GM21528 (cell line): ENCODE data around the gene ZIC5.

Experiments used
- ATAC-seq: cut with Tn5 transposase; IDR thresholded peaks from one replicate; pipeline ENCODE4 v1.9.1; 2021; ENCODE audit warnings: mild to moderate bottlenecking, moderate library complexity; ENCODE audit not compliant: unreplicated experiment, low FRiP score

Gene ZIC5

DNA sequence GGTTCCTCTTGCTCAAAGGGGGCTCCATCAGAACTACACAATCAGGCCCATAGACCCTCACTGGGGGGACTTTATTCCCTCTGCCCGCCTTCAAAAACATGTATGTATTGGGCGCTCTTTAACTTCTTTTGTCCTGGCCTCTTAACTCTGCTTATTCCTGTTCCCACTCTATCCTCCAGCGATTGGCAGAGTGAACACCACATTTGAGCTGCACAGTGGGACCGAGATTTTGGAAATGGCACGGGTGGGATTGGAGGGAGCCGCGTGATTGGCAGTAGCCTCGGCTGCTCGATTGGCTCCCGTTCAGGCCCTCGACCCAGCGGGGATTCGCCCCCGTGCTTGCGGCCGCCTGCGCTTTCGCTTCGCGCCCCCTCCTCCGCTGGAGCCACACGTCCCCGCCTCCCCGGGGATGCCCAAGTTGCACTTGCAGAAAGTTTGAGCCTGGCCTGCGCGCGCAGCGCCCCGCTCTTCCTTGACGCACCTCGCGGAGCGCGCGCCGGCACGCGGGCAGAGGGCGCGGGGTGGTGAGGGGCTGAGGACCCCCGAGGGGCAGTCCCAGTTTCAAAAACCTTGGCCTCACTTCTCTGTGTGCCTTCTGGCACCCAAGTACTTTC lies at the start of gene ZIC5:
Gene ZIC5, minus strand, starts transcription at position 192 of the 614 bp plus-strand sequence. Its CDS starts 164 bp downstream, at position 28.
- ATAC-seq: no peak

DNA sequence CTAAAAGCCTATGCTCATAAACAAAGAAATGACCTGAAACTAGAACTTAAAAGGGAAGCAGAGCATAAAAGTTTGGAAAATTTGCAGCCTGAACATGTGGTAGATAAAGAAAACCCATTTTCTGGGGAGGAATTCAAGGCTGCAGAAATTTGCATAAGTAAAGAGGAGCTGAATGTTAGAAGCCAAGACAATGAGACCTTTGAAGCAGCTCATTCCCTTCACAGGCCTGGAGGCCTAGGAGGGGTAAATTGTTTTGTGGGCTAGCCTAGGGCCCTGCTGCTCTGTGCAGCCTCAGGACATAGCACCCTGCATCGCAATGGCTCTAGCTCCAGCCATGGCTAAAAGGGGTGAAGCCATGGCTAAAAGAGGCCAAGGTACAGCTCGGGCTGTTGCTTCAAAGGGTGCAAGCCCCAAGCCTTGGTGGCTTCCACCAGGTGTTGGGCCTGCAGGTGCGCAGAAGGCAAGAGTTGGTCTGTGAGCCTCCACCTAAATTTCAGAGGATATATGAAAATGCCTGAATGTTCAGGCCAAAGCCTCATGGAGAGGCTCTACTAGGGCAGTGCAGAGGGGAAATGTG lies 48.3 kb upstream of the ZIC5 start:
- no peak for ATAC-seq

DNA sequence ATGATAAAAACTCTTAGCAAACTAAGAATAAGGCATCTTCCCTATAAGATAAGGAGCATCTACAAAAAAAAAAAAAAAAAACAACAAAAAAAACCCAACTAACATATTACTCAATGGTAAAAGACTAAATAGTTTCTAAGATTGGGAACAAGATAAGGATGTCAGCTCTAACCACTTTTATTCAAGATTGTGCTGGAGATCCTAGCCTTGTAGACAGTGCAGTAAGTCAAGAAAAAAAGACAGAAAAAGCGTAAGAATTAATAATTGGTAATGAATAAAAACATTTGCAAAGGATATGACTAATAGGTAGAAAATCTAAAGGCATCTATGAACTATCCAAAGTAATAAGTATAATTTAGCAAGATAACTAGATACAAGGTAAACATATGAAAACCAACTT lies 43.1 kb upstream of the ZIC5 start:
- ATAC-seq: no peak

DNA sequence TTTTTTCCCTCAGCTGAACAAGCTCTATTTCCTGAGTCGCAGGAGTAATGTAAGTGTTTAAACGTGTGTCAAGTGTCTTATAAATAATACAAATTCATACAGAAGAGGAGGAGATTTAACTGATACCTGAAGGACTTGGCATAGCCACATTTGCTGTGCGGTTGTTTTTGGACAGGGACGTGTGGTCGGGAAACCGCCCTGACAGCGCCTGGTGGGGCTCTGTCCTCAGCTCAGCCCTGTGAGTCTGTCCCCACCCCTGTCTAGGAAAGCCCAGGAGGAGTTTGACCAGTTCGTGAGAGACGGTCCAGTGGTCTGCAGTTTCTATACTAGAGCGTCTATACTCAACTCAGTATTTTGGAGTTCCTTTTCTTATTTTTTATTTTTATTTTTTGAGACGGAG lies 26.7 kb upstream of the ZIC5 start:
- ATAC-seq: no peak

DNA sequence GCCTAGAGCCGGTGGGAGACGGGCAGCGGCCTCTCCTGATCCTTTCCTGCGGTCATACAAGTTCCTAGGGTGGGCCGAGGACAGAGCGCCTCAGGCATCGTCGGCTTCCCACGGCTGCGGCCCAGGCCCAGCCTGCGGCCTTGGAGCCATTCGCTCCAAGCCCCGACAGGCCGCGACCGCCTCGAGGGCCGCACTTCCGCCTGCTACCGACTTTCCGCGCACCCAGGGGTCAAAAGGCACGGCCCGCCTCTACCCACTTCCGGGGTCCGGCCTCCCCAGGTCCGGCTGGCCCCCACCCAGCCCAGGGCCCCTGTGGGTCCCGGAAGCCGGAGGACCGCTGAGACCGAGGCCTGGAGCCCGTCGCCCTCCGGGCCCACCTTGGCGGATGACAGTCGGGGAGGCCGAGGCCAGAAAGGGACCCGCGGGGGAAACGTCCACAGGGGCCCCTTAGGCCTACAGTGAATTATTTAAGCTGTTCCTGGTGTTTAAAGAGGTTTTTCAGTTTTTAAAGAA lies 26.2 kb upstream of the ZIC5 start:
- ATAC-seq: no peak

DNA sequence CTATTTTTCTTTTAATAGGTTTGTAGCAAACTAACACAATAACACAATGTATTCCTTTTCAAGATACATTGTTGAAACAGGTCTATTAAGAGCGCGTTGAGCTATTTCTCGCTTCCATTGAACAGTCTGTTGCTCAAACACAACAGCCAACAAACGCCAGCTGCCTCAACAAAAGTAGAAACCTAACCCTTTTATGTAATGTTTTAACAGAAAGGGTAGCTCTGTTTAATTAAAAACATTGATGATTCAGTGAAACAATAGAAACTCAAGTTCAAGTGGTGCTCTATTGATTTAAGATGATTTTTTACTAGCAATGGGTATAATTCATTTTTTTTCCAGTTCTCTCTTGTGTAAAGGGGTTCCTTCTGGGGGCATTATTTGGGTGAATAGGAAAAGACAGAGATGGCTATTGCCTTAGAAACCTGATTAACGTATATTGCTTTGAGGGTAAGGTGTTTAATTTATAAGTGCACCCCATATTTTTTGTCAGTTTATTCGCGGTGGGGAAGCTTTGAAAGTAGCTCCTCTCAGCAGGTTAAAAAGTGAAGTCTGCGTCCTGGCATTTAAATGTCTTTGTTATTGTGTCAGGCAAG lies 24.9 kb upstream of the ZIC5 start:
- no peak for ATAC-seq

DNA sequence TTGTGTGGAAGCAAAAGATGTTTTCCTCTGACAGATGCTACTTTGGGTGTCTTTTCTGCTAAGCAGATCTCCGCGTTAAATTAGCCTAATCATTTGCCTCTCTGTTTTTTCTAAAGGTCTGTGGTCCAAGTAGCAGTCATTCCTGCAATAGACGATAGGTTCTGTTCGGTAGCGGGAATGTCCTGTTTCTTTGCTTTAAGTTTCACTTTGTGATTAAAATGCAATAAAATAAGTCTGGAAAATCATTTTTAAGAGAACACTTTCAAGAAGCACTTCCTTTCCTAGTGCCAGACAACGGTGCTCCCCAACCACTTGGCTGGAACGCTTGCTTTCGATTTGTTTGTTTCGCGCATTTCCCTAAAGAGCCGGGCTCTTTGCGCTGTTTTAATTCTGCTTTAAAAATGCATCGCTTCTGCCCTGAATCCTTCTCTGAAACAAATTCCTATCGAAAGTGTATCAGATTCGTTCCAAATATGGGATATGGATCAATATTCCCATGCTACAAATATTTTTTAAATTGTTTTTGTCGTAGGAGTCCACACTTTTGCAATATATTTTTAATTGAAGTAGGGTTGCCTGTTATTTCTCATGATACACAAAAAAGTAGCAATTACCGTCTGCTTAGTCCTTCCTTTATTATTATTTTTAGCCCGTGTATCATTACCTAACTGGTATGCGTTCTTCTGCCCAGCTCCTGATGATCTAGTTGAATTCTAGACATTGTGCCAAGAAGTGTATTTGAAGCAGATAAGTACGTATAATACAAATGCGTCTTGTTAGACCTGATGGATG lies 24.2 kb upstream of the ZIC5 start:
- ATAC-seq: no peak

DNA sequence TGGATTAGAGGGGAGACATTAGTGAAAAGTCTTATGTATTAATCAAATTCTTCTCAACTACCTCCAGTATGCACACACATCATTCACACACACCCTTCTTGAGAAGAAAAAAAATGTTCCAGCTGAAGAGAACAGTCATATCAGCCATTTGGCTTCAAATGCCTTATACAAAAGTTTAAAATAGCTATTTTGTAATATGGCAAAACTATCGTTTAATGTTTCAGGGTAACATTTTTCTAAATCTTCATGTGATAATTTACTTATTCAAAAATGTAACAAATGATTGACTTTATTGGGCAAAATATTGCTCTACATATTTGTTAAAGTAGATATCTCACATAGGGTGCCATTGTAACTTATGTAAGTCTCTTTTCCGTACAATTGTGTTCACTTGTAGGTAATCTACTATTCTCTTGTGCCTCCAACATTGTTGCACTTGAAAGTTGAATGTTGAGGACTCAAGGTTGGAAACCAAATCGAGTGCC lies 23.6 kb upstream of the ZIC5 start:
- no peak for ATAC-seq

DNA sequence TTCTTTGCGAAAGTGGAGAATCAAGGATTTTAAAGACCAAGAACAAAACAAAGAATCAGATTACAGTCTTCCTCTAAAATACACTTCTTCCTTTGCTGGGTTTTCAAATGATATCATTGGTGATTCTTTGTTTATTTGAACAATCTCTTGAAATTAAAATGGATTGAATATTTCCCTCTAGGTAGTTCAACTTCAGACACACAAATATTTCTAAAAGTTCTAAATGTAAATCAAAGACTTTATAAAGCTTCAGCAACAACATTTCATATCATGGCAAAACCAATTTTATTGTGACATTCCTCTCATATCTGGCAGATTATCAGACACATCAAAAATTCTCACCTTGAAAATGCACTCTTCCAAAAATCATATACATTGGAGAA lies 23.1 kb upstream of the ZIC5 start:
- ATAC-seq: no peak

DNA sequence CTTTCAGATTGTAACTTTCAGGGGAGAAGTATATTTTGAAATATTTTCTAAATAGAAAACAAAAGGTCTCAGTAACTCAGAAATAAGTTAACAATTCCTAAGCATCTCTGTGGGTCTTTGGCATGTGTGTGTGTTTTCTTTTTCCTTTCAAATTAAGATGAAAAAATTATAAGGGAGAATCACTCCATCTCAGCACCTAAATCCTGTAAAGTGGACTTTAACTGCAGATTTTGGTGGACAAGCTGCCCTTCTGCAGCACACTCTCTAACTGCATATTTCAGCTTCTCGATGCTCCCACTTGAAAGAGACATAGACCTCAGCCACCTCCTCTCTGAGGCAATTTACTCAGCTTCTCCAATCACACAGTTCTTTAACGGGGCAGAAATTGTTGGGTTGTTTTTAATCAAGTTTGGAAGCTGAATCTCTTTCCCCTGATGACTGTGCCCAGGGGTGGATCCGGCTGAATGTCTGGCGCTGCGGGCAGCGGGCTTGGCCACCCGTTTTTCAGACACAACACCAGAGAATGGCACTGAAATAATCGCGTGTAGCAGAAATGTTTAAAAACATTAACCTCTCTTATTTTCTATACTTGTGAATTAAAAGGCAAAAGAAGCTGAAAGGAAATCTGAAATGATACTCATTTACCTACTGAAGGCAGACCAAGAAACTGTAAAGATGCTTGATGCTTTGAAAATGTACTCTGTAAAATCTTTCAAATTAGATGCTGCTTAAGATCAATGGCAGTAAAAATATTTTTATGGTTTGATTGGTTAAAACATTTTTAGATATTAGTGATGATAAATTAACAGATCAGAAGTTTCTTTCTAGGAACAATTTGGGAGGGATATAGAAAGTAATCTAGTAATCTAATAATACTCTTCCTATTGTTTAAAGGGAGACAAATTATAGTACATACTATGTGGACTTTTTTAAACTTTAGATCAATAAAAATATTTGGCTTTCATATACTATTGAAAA lies 22.4 kb upstream of the ZIC5 start:
- ATAC-seq: no peak

DNA sequence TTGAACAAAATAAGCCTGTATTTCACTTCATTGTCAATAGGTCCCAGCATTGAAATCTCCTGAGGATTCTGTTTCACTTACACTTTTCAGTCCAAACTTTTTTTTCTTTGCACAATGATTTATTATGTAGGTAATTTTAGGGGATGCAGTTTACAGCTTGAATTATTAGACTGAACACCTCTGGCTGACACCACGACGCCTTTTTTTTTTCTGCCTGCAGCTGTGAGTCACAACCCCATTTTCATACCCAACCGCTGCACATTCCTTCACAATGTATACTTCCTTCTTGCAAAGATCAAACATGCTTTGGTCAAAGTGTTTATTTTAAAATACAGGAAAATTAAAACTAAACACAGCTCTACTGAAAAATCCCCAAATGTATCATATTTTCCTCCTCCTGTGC lies 21.4 kb upstream of the ZIC5 start:
- ATAC-seq: no peak

DNA sequence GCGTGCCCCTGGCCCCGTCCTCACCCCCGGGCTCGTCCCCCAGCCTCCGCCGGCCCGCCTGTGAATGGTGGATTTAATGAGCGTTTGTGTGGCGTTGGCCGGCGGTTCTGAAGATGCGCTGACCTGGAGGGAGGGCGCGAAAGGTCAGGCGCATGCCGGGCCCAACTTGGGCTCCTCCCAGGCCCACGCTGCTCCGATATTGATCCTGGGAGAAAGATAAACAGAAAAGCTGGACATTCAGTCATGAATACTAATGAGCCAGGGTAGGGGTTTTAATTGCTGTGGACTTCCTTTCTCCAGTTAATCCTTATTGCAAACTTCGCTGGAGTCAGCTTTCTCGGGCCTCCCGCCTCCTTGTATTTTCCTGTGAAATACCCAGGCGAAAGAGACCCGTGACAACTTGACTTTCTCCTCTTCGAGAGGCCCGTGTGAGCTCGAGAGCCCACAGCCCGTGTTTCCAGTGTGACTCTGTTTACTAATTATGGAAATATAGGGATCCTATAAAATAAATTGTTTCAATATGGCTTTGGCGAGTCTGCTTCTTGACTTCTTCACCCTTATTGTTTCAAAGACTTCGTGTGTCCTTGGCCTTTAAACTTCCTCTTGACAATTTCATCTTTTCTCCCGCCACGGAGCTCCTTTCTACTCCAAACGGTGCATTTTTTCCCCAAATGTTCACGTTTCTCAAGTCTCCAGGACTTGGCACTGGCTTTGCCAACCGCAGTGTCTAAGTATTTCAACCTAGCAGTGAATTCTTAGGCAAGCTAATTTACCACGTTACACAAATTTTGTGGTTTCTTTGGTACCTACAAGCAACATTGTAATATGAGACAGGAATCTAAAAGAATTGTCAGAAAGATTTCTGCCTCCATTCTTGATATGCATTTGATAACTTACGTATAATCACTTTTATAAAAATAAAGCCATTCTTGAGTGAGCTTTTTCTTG lies 20.5 kb upstream of the ZIC5 start:
- no peak for ATAC-seq

DNA sequence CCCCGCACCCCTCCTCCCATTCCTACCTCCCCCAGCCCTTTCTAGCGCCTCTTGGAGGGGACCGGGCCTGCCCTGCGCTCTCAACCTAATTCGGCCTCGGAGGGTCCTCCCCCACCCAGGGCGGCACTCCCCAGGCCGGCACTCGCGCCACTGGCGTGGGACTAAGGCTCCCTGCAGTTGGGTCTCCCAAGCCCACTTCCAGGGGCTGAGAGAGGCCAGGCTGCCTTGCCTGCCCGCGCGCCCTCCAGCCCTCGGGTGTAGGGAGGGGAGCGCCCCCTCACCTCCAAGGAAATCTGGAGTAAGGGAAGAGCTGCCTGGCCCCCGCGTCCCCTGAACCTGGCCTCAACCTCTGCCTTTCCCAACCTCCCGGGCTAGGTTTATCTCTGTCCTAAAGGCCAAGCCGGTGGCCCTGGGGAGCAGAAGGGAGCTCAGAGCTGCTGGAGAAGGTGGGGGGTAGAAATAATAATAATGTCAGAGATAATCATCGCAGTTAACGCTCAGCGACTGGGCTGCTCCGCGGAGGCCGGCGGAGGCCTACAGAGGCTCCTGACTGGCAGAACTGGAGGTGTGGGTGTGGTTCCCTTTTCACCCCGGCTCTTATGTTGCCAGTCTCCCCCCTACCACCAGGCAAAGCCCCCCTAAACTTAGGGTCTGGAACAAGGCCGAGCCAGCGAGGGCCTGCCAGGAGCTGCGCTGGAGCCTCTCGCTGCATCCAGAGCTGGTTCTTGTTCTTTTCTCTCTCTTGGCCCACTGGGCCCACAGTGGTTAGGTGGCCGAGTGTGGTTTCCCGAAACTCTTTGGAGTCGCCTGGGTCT lies 19.7 kb upstream of the ZIC5 start:
- no peak for ATAC-seq

DNA sequence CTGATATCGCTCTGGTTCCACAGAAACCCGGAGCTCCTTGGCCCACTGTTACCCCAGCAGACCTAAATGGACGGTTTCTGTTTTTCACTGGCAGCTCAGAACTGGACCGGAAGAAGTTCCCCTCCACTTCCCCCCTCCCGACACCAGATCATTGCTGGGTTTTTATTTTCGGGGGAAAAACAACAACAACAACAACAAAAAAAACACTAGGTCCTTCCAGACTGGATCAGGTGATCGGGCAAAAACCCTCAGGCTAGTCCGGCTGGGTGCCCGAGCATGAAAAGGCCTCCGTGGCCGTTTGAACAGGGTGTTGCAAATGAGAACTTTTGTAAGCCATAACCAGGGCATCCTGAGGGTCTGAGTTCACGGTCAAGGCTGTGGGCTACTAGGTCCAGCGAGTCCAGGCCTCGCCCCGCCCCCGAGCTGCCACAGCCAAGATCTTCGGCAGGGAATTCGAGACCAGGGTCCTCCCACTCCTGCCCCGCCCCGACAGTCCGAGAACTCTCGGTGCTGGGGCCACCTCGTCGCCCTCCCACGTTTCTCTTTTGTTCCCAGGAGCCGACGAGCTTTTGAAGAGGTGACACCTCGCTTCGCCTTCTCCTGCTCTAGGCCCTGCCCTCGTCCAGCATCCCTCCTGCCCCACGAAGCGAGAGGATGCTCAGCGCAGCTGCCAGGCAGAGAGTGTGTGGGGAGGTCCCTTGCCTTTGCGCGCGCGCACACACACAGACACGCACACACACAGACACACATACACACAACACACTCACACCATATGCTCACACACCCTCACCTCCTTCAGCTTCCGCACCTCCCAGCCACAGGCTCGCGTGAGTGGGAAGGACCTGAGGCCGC lies 18.8 kb upstream of the ZIC5 start:
- no peak for ATAC-seq

DNA sequence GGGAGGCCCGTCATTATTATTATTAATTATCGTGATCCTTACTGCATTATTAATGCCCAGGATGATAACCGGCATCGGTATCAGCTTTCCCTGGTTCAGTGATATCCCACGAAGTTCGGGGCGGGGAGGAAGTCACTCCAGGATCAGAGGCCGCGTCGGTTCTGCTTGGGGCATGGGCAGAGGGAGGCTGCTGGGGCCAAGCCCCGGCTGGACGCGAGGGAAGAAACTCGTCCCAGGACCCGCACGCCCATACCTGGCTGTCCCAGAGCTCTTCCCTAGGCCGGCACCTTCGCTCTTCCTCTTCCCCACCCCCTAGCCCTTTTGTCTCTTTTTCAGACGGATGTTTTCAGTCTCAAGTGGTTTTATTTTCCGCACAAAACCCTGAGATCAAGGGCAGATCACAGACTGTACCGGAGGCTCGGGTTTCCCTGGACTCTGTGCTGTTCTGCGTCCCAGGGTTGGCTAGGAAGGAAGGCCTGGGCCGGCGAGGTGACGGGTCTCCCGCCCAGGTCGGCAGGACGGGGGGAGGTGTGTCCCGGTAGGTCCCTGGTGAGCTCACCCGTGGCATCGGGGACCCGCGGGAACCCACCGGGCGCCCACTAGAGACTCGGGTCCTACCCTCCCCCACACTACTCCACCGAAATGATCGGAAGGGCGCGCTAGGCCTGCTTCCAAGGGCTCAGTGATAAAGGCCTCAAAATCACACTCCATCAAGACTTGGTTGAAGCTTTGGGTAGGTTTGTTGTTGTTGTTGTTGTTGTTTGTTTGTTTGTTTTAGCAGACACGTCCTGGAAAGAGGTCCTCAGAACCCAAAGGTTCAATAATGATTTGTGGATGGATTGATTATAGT lies 17.9 kb upstream of the ZIC5 start:
- no peak for ATAC-seq

DNA sequence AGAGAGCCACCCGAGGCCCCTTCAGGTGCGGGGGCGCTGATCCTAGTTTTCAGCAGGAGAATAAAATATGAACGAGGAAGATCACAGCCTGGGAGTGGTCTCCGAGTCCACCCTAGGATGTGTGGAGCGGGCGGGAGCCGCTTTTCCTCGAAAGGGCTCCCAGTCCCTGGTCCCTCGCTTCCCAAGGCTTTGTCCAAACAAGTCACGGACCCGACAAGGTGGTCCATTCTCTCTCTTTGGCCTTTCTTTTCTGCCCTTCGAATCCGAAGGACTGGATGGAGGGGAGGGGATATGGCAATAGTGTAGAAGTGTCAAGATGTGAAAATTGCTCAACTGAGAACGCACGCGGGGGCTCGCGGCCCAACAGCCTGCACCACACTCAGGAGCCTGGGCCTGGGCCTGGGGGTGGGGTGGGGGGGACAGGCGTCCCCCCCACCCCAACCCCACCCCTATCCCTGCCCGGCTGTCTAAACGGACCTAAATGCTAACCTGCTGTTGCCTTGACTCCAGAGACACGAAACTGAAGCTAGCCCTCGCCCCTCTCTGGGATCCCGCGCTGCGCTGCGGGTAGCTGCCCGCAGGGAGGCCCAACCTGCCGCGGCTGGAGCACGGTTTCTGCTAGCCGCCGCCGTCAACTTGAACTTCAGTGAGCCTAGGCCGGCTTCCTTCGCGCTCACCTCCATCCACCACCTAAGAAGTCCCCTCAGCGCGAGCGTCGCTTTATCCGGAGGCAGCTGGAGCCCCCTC lies 17.1 kb upstream of the ZIC5 start:
- ATAC-seq: no peak
